ENCODE data around the gene MAT2A. TPM values are rescaled to one million over a fixed set of nuclear protein-coding genes. Genes with fewer than 3 reads are reported as not detected.

Gene MAT2A
- total RNA-seq, 6 experiments from 2014 or later, result 138 to 171 (median 158) TPM

GRCh38 chr2:85575739-85576138 is 36.8 kb downstream of the MAT2A start:
- Mint-ChIP-seq H3K27me3 (ENCODE audit: insufficient read depth) (peaks cover 19% of the 10 kb centered on the region), H3K4me3 (no peak overlapping the region), H3K4me1 (ENCODE audit: low read depth) (peaks cover 12% of the 10 kb centered on the region; the same call in 1 of the 2 replicates), H3K27ac (no peak overlapping the region), H3K9me3 (no peaks in the 10 kb centered on the region), H3K36me3 (ENCODE audit: low read depth) (no peaks in the 10 kb centered on the region)
- TF ChIP-seq CTCF (IDR thresholded peaks at IDR 0.05), result no peak
- DNase-seq, result no peak

- H3K27ac Mint-ChIP-seq, result no peak overlapping the region
- no peak for TF ChIP-seq CTCF (IDR thresholded peaks at IDR 0.05)
- peaks cover 12% of the 10 kb centered on the region; the same call in 1 of the 2 replicates for H3K4me1 Mint-ChIP-seq (ENCODE audit: low read depth)
- no peaks in the 10 kb centered on the region for H3K9me3 Mint-ChIP-seq
- no peak overlapping the region for H3K4me3 Mint-ChIP-seq
- H3K36me3 Mint-ChIP-seq (ENCODE audit: low read depth), result no peaks in the 10 kb centered on the region
- peaks cover 14% of the 10 kb centered on the region for H3K27me3 Mint-ChIP-seq (ENCODE audit: insufficient read depth)
- no peak for DNase-seq
Observed at GRCh38 chr2:85577063-85577385, 38.1 kb downstream of the MAT2A start.

- no peak for DNase-seq
- no peak for TF ChIP-seq CTCF (IDR thresholded peaks at IDR 0.05)
Observed at GRCh38 chr2:85577386-85578242, 38.6 kb downstream of the MAT2A start, which contains the start of gene VAMP8. Gene VAMP8, plus strand, starts transcription at chr2:85577586. Its CDS starts 61 bp downstream, at chr2:85577647.

GRCh38 chr2:85578243-85579180 is 39.5 kb downstream of the MAT2A start:
- no peak overlapping the region for H3K27ac Mint-ChIP-seq
- no peak overlapping the region for H3K4me3 Mint-ChIP-seq
- DNase-seq, result no peak
- peaks cover 7% of the 10 kb centered on the region for H3K27me3 Mint-ChIP-seq (ENCODE audit: insufficient read depth)
- H3K4me1 Mint-ChIP-seq (ENCODE audit: low read depth), result peaks cover 16% of the 10 kb centered on the region
- TF ChIP-seq CTCF (IDR thresholded peaks at IDR 0.05), result no peak
- H3K36me3 Mint-ChIP-seq (ENCODE audit: low read depth), result no peaks in the 10 kb centered on the region
- H3K9me3 Mint-ChIP-seq, result no peaks in the 10 kb centered on the region

More at GRCh38 chr2:85577386-85578242, 38.6 kb downstream of the MAT2A start, which contains the start of gene VAMP8:
- Mint-ChIP-seq H3K27me3 (ENCODE audit: insufficient read depth) (peaks cover 9% of the 10 kb centered on the region), H3K27ac (no peak within 1 kb of the TSS), H3K9me3 (no peaks in the 10 kb centered on the region), H3K4me3 (no peak within 1 kb of the TSS), H3K4me1 (ENCODE audit: low read depth) (peaks cover 12% of the 10 kb centered on the region; the same call in 1 of the 2 replicates), H3K36me3 (ENCODE audit: low read depth) (no peaks in the 10 kb centered on the region)

- Mint-ChIP-seq H3K4me3 (no peak overlapping the region), H3K27ac (no peak overlapping the region), H3K4me1 (ENCODE audit: low read depth) (peaks cover 22% of the 10 kb centered on the region), H3K36me3 (ENCODE audit: low read depth) (no peaks in the 10 kb centered on the region), H3K27me3 (ENCODE audit: insufficient read depth) (peaks cover 8% of the 10 kb centered on the region), H3K9me3 (no peaks in the 10 kb centered on the region)
- no peak for DNase-seq
- TF ChIP-seq CTCF (IDR thresholded peaks at IDR 0.05), result no peak
Observed at GRCh38 chr2:85579266-85579935, 40.4 kb downstream of the MAT2A start.
